ENCODE measurements around the gene RAX2. TPM values are rescaled to one million over a fixed set of nuclear protein-coding genes. Genes with fewer than 3 reads are reported as not detected.

RAX2 gene
- total RNA-seq, 1 experiment from 2014 or later, result not detected

DNA sequence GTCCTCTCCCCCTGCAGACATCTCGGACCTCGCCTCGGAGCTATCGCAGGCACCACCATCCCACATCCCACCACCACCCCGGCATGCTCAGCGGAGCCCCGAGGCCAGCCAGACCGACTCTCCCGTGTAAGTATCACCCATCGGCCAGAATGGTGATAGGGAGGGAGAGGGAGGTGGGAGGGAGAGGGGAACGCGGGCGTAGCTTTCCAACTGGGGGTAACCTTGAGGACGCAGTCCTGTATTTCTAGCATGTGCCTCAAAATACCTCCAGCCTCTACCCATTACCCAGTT lies 37.8 kb downstream of the RAX2 start:
- peaks cover 45% of the 10 kb centered on the region for H3K36me3 Mint-ChIP-seq (ENCODE audit: insufficient read depth, unreplicated experiment)

GRCh38 chr19:3733549-3734309 lies 38.3 kb downstream of the RAX2 start:
- intact Hi-C loops (cut with micrococcal nuclease; ENCODE audit: unreplicated experiment), result no loop called here
- Mint-ChIP-seq H3K36me3 (ENCODE audit: insufficient read depth, unreplicated experiment) (peaks cover 45% of the 10 kb centered on the region), H3K9me3 (ENCODE audit: low read depth, unreplicated experiment) (no peaks in the 10 kb centered on the region), H3K27ac (ENCODE audit: unreplicated experiment) (no peak overlapping the region), H3K27me3 (ENCODE audit: unreplicated experiment) (no peaks in the 10 kb centered on the region), H3K4me1 (ENCODE audit: low read depth, unreplicated experiment) (no peaks in the 10 kb centered on the region), H3K4me3 (ENCODE audit: low read depth, unreplicated experiment) (no peak overlapping the region)
- BruUV-seq (replicated peaks), result no TSS peak
- CTCF ChIA-PET, result no interaction called here
- DNase-seq, result no peak
- TF ChIP-seq, protein P1, sequence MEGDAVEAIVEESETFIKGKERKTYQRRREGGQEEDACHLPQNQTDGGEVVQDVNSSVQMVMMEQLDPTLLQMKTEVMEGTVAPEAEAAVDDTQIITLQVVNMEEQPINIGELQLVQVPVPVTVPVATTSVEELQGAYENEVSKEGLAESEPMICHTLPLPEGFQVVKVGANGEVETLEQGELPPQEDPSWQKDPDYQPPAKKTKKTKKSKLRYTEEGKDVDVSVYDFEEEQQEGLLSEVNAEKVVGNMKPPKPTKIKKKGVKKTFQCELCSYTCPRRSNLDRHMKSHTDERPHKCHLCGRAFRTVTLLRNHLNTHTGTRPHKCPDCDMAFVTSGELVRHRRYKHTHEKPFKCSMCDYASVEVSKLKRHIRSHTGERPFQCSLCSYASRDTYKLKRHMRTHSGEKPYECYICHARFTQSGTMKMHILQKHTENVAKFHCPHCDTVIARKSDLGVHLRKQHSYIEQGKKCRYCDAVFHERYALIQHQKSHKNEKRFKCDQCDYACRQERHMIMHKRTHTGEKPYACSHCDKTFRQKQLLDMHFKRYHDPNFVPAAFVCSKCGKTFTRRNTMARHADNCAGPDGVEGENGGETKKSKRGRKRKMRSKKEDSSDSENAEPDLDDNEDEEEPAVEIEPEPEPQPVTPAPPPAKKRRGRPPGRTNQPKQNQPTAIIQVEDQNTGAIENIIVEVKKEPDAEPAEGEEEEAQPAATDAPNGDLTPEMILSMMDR (IDR thresholded peaks at IDR 0.05; ENCODE audit: unreplicated experiment), result no peak

More for the DNA sequence above, 37.8 kb downstream of the RAX2 start:
- intact Hi-C loops (cut with micrococcal nuclease; ENCODE audit: unreplicated experiment), result no loop called here
- Mint-ChIP-seq H3K4me1 (ENCODE audit: low read depth, unreplicated experiment) (no peaks in the 10 kb centered on the region), H3K4me3 (ENCODE audit: low read depth, unreplicated experiment) (no peak overlapping the region), H3K27me3 (ENCODE audit: unreplicated experiment) (no peaks in the 10 kb centered on the region), H3K27ac (ENCODE audit: unreplicated experiment) (no peak overlapping the region), H3K9me3 (ENCODE audit: low read depth, unreplicated experiment) (no peaks in the 10 kb centered on the region)
- TF ChIP-seq, protein P1 (IDR thresholded peaks at IDR 0.05; ENCODE audit: unreplicated experiment), result no peak
- no TSS peak for BruUV-seq (replicated peaks)
- DNase-seq, result no peak
- CTCF ChIA-PET, result no interaction called here

DNA sequence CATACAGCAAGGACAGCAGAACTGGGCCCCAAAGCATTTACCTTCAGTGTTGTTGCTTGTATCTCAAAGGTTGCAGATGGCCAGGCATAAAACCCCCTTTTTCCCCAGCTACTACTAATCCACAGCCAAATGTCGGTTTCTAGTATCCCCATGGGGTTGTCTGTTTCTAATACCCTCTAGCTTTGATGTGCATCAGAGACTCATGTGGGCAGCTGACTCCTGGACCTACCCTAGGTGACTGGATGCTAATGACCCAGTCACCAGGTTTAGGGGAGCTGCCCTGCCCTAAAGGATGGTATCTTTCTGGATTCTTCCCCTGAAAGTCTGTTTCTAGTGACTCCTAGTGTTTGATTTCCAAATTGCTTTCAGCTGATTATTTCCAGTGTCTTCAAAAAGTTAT lies 39.9 kb downstream of the RAX2 start:
- TF ChIP-seq, protein P1 (IDR thresholded peaks at IDR 0.05; ENCODE audit: unreplicated experiment), result no peak
- BruUV-seq (replicated peaks), result no TSS peak
- no peak overlapping the region for H3K4me3 Mint-ChIP-seq (ENCODE audit: low read depth, unreplicated experiment)

GRCh38 chr19:3730457-3730958 lies 41.5 kb downstream of the RAX2 start:
- H3K27me3 Mint-ChIP-seq (ENCODE audit: unreplicated experiment), result no peaks in the 10 kb centered on the region
- no peaks in the 10 kb centered on the region for H3K4me1 Mint-ChIP-seq (ENCODE audit: low read depth, unreplicated experiment)
- H3K36me3 Mint-ChIP-seq (ENCODE audit: insufficient read depth, unreplicated experiment), result peaks cover 30% of the 10 kb centered on the region
- no TSS peak for BruUV-seq (replicated peaks)
- CTCF ChIA-PET, result no interaction called here
- H3K4me3 Mint-ChIP-seq (ENCODE audit: low read depth, unreplicated experiment), result no peak overlapping the region
- no peak overlapping the region for H3K27ac Mint-ChIP-seq (ENCODE audit: unreplicated experiment)
- TF ChIP-seq, protein P1 (IDR thresholded peaks at IDR 0.05; ENCODE audit: unreplicated experiment), result no peak
- no peaks in the 10 kb centered on the region for H3K9me3 Mint-ChIP-seq (ENCODE audit: low read depth, unreplicated experiment)
- intact Hi-C loops (cut with micrococcal nuclease; ENCODE audit: unreplicated experiment), result no loop called here
- DNase-seq, result no peak

More for the DNA sequence above, 39.9 kb downstream of the RAX2 start:
- Mint-ChIP-seq H3K9me3 (ENCODE audit: low read depth, unreplicated experiment) (no peaks in the 10 kb centered on the region), H3K27me3 (ENCODE audit: unreplicated experiment) (no peaks in the 10 kb centered on the region), H3K36me3 (ENCODE audit: insufficient read depth, unreplicated experiment) (peaks cover 34% of the 10 kb centered on the region), H3K27ac (ENCODE audit: unreplicated experiment) (no peak overlapping the region), H3K4me1 (ENCODE audit: low read depth, unreplicated experiment) (no peaks in the 10 kb centered on the region)
- CTCF ChIA-PET, result interaction anchor here (0.6 kb wide), 1 partner anchor 40 kb away, joined by 3 read pairs; no protein-coding TSS in a partner anchor
- intact Hi-C loops (cut with micrococcal nuclease; ENCODE audit: unreplicated experiment), result no loop called here
- no peak for DNase-seq
